ENCODE results near the gene STK31. TPM values are rescaled to one million over a fixed set of nuclear protein-coding genes. Genes with fewer than 3 reads are reported as not detected.
"Not testable (repeated sequence)": the region's sequence is repeated elsewhere in the genome, so short reads cannot be mapped to it uniquely, and the experiment has no call there.

The STK31 gene
- polyA plus RNA-seq, 1 donor (not counting 4 experiments of a cell fraction or from before 2014, with no cell fraction given): 0.01 TPM

DNA sequence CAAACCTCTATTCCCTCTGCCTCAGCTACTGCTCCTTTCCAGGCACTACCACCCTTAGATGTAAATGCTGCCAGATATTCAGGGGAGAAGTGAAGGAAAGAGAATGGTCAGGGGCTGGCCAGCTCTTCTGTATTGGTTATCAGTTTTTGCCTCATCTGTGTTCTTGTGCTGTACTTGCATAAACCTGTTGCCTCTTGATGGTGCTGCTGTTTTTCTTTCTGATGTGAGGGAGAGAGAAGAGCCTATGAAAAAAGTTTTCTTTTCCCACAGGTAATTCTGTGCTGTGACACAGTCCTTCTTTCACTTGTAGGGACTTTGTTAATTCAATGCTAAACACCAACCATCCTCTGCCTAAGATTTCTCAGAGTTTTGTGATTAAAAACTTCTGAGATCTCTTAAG is 57.5 kb downstream of the STK31 start:
- no peak overlapping the region for H3K4me2 ChIP-seq (ENCODE audit: control insufficient read depth, extremely low read depth, insufficient read depth, low read depth, low read length)
- H3K9ac ChIP-seq (ENCODE audit: control insufficient read depth, extremely low read depth, insufficient read depth, low read length): no peak overlapping the region
- no peaks in the 10 kb centered on the region for H3K4me1 ChIP-seq (ENCODE audit: control insufficient read depth, extremely low read depth, insufficient read depth, low read length)
- no peaks in the 10 kb centered on the region for H3K79me2 ChIP-seq (ENCODE audit: control insufficient read depth, insufficient read depth, low read length)
- TF ChIP-seq EZH2 (IDR thresholded peaks at IDR 0.05; ENCODE audit: low read length) (no peak), CTCF (optimal IDR thresholded peaks at IDR 0.05 in 1 of 3, IDR thresholded peaks at IDR 0.05 in 1 of 3, conservative IDR thresholded peaks at IDR 0.05 in 1 of 3; ENCODE audit: extremely low read depth in 1 of 3, insufficient read depth in 2 of 3, low read length in 3 of 3) (no peak)
- dilution Hi-C loops (cut with MboI; ENCODE audit: extremely low pct_ligation_motif_present, low sequenced_read_pairs): no loop called here
- H3K36me3 ChIP-seq (ENCODE audit: control insufficient read depth in 2 of 2, extremely low read depth in 1 of 2, insufficient read depth in 2 of 2, low read length in 2 of 2): no peaks in the 10 kb centered on the region
- DNase-seq (ENCODE audit: low read depth, low spot score) (no peak), FAIRE-seq (no peak)
- no peaks in the 10 kb centered on the region for H3K9me1 ChIP-seq (ENCODE audit: control insufficient read depth, extremely low read depth, insufficient read depth, low read length)
- H4K20me1 ChIP-seq (ENCODE audit: control insufficient read depth, extremely low read depth, insufficient read depth, low read length): no peaks in the 10 kb centered on the region
- no peak overlapping the region for H2AFZ ChIP-seq (ENCODE audit: control insufficient read depth, low read length)
- H3K27ac ChIP-seq (ENCODE audit: control insufficient read depth, insufficient read depth, low read length): no peak overlapping the region
- H3K9me3 ChIP-seq (ENCODE audit: control insufficient read depth, low read depth, low read length): no peaks in the 10 kb centered on the region
- H3K27me3 ChIP-seq (ENCODE audit: control insufficient read depth, extremely low read depth, insufficient read depth, low read length): no peaks in the 10 kb centered on the region
- H3K4me3 ChIP-seq (ENCODE audit: control insufficient read depth in 2 of 3, extremely low read depth in 1 of 3, insufficient read depth in 2 of 3, low read depth in 1 of 3, low read length in 3 of 3): no peak overlapping the region

- no peak for DNase-seq (ENCODE audit: low read depth, low spot score)
- Histone ChIP-seq H4K20me1 (ENCODE audit: control insufficient read depth, extremely low read depth, insufficient read depth, low read length) (no peaks in the 10 kb centered on the region), H3K27ac (ENCODE audit: control insufficient read depth, insufficient read depth, low read length) (no peak overlapping the region), H3K4me3 (ENCODE audit: control insufficient read depth in 2 of 3, extremely low read depth in 1 of 3, insufficient read depth in 2 of 3, low read depth in 1 of 3, low read length in 3 of 3) (no peak overlapping the region), H3K36me3 (ENCODE audit: control insufficient read depth in 2 of 2, extremely low read depth in 1 of 2, insufficient read depth in 2 of 2, low read length in 2 of 2) (no peaks in the 10 kb centered on the region), H2AFZ (ENCODE audit: control insufficient read depth, low read length) (no peak overlapping the region), H3K9me3 (ENCODE audit: control insufficient read depth, low read depth, low read length) (no peaks in the 10 kb centered on the region), H3K79me2 (ENCODE audit: control insufficient read depth, insufficient read depth, low read length) (no peaks in the 10 kb centered on the region), H3K9ac (ENCODE audit: control insufficient read depth, extremely low read depth, insufficient read depth, low read length) (no peak overlapping the region), H3K4me1 (ENCODE audit: control insufficient read depth, extremely low read depth, insufficient read depth, low read length) (no peaks in the 10 kb centered on the region), H3K4me2 (ENCODE audit: control insufficient read depth, extremely low read depth, insufficient read depth, low read depth, low read length) (no peak overlapping the region), H3K9me1 (ENCODE audit: control insufficient read depth, extremely low read depth, insufficient read depth, low read length) (no peaks in the 10 kb centered on the region), H3K27me3 (ENCODE audit: control insufficient read depth, extremely low read depth, insufficient read depth, low read length) (no peaks in the 10 kb centered on the region)
- dilution Hi-C loops (cut with MboI; ENCODE audit: extremely low pct_ligation_motif_present, low sequenced_read_pairs): no loop called here
- no peak for FAIRE-seq
- TF ChIP-seq EZH2 (IDR thresholded peaks at IDR 0.05; ENCODE audit: low read length) (no peak), CTCF (optimal IDR thresholded peaks at IDR 0.05 in 1 of 3, IDR thresholded peaks at IDR 0.05 in 1 of 3, conservative IDR thresholded peaks at IDR 0.05 in 1 of 3; ENCODE audit: extremely low read depth in 1 of 3, insufficient read depth in 2 of 3, low read length in 3 of 3) (no peak)
These were observed 58.0 kb downstream of the STK31 start for GRCh38 chr7:23768022-23768421.

- H2AFZ ChIP-seq (ENCODE audit: control insufficient read depth, low read length); FAIRE-seq; H3K79me2 ChIP-seq (ENCODE audit: control insufficient read depth, insufficient read depth, low read length); H3K27me3 ChIP-seq (ENCODE audit: control insufficient read depth, extremely low read depth, insufficient read depth, low read length); H3K4me2 ChIP-seq (ENCODE audit: control insufficient read depth, extremely low read depth, insufficient read depth, low read depth, low read length); H3K9me3 ChIP-seq (ENCODE audit: control insufficient read depth, low read depth, low read length); dilution Hi-C loops (cut with MboI; ENCODE audit: extremely low pct_ligation_motif_present, low sequenced_read_pairs); H3K9me1 ChIP-seq (ENCODE audit: control insufficient read depth, extremely low read depth, insufficient read depth, low read length); H3K27ac ChIP-seq (ENCODE audit: control insufficient read depth, insufficient read depth, low read length); H4K20me1 ChIP-seq (ENCODE audit: control insufficient read depth, extremely low read depth, insufficient read depth, low read length); H3K9ac ChIP-seq (ENCODE audit: control insufficient read depth, extremely low read depth, insufficient read depth, low read length); H3K4me1 ChIP-seq (ENCODE audit: control insufficient read depth, extremely low read depth, insufficient read depth, low read length); H3K4me3 ChIP-seq (ENCODE audit: control insufficient read depth in 2 of 3, extremely low read depth in 1 of 3, insufficient read depth in 2 of 3, low read depth in 1 of 3, low read length in 3 of 3); DNase-seq (ENCODE audit: low read depth, low spot score); H3K36me3 ChIP-seq (ENCODE audit: control insufficient read depth in 2 of 2, extremely low read depth in 1 of 2, insufficient read depth in 2 of 2, low read length in 2 of 2): not testable (repeated sequence)
These were observed 69.3 kb downstream of the STK31 start for GRCh38 chr7:23779185-23779800.
